ENCODE measurements around the gene PLCXD3. TPM values are rescaled to one million over a fixed set of nuclear protein-coding genes. Genes with fewer than 3 reads are reported as not detected.

PLCXD3 gene
- total and polyA plus RNA-seq, 9 of the 15 experiments (the other 6 are each of a cell fraction or from before 2014, with no cell fraction given), result not detected

- no peak for TF ChIP-seq HINFP (tag; conservative IDR thresholded peaks at IDR 0.05; ENCODE audit: low read depth)
- TF ChIP-seq MED1 (CRISPR knock-in tag; IDR thresholded peaks at IDR 0.05; ENCODE audit: borderline replicate concordance), result no peak
- no peak for TF ChIP-seq SMC3 (conservative IDR thresholded peaks at IDR 0.05; ENCODE audit: insufficient read depth, low read depth, low read length)
These were observed 22.1 kb upstream of the PLCXD3 start (continued) for GRCh38 chr5:41532485-41532884.

GRCh38 chr5:41527201-41527779, 16.9 kb upstream of the PLCXD3 start:
- Histone ChIP-seq H3K9ac (ENCODE audit: insufficient read depth in 1 of 2, low read depth in 2 of 2, low read length in 2 of 2) (no peak overlapping the region), H3K4me3 (no peak overlapping the region), H3K79me2 (ENCODE audit: control insufficient read depth, insufficient read depth, low read length) (no peaks in the 10 kb centered on the region), H3K9me3 (replicated peaks; ENCODE audit: control insufficient read depth, insufficient read depth, low read depth, low read length) (no peaks in the 10 kb centered on the region), H3K4me1 (replicated peaks in 1 of 2; ENCODE audit: control insufficient read depth in 2 of 2, insufficient read depth in 2 of 2, low read length in 2 of 2) (no peaks in the 10 kb centered on the region), H3K27ac (ENCODE audit: extremely low read depth, low read depth, low read length) (no peak overlapping the region), H3K4me2 (ENCODE audit: insufficient read depth, low read length) (no peak overlapping the region), H2AFZ (ENCODE audit: low read depth, low read length) (no peak overlapping the region), H3K27me3 (ENCODE audit: control insufficient read depth in 2 of 2, insufficient read depth in 2 of 2, low read length in 2 of 2) (no peaks in the 10 kb centered on the region), H3K36me3 (ENCODE audit: control insufficient read depth, insufficient read depth, low read length) (no peaks in the 10 kb centered on the region), H4K20me1 (replicated peaks; ENCODE audit: control insufficient read depth, insufficient read depth, low read length) (no peaks in the 10 kb centered on the region), H3K9me1 (ENCODE audit: control insufficient read depth, insufficient read depth, low read length) (no peaks in the 10 kb centered on the region)
- POLR2A ChIA-PET, result no interaction called here
- in situ Hi-C loops (cut with MboI), result no loop called here
- intact Hi-C loops (cut with micrococcal nuclease), result no loop called here
- WGBS (ENCODE audit: insufficient coverage, low coverage, missing lambda C conversion rate), result 0% methylated on average over 5 of the region's 5 CpGs
- CTCF ChIA-PET (ENCODE audit: low intra/inter-chr PET ratio), result no interaction called here
- peak in 1 of 4 experiments; percentile 3 for DNase-seq (ENCODE audit: extremely low read depth in 1 of 4, low spot score in 3 of 4)
- ATAC-seq, result no peak
- BruUV-seq (replicated peaks), result no TSS peak
- TF ChIP-seq MEF2D (tag; conservative IDR thresholded peaks at IDR 0.05; ENCODE audit: low read depth), result 0 out of 2 replicates have a peak, but pooled peaks have one; percentile 26
- no peak for TF ChIP-seq SUPT5H (IDR thresholded peaks at IDR 0.05)
- no peak for TF ChIP-seq HDAC8 (tag; IDR thresholded peaks at IDR 0.05)
- no peak for TF ChIP-seq YY1 (IDR thresholded peaks at IDR 0.05; ENCODE audit: borderline replicate concordance in 1 of 3, control insufficient read depth in 1 of 3, extremely low read depth in 1 of 3, insufficient read depth in 3 of 3, insufficient read length in 1 of 3, insufficient replicate concordance in 2 of 3, low read depth in 1 of 3, low read length in 2 of 3)
- TF ChIP-seq ZNF583 (CRISPR knock-in tag; IDR thresholded peaks at IDR 0.05), result no peak
- TF ChIP-seq ZNF717 (CRISPR knock-in tag; IDR thresholded peaks at IDR 0.05), result no peak
- no peak for FAIRE-seq

Data from K562 (cell line).